ENCODE measurements around the gene STPG3. TPM values are rescaled to one million over a fixed set of nuclear protein-coding genes. Genes with fewer than 3 reads are reported as not detected.

Gene STPG3
- total and polyA plus RNA-seq, 9 of the 15 experiments (the other 6 are each of a cell fraction or from before 2014, with no cell fraction given): not detected

DNA sequence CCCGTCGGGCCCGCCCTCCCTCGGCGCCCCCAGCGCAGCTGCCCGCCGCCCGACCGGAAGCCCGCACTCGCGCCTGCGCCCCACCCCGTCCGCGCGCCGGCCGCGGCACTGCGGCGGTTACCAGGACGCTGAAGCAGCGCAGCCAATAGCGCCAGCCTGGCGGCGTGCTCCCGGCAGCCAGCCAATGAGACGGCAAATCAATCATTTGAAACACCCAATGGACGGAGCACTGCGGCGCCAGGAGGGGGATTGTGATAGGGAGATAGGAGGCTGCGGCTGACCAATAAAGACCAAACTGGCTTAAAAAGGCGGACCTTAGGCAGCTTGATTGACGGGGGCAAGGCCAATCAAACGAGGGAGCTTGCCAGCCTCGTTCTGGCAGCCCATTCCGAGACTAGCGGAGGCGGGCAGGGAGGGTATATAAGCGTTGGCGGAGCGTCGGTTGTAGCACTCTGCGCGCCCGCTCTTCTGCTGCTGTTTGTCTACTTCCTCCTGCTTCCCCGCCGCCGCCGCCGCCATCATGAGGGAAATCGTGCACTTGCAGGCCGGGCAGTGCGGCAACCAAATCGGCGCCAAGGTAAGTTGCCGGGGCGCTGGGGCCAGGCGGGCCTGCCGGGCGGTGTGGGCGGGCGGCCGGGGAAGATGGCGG, 10.1 kb upstream of the STPG3 start, which contains the start of gene TUBB4B (continued):
- TF ChIP-seq, protein P1, sequence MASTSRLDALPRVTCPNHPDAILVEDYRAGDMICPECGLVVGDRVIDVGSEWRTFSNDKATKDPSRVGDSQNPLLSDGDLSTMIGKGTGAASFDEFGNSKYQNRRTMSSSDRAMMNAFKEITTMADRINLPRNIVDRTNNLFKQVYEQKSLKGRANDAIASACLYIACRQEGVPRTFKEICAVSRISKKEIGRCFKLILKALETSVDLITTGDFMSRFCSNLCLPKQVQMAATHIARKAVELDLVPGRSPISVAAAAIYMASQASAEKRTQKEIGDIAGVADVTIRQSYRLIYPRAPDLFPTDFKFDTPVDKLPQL (IDR thresholded peaks at IDR 0.05; ENCODE audit: extremely low read depth, insufficient read length): peak; percentile 93
- peak; percentile 82; the same call in 1 of the 2 replicates for TF ChIP-seq ZBTB1 (CRISPR knock-in tag; IDR thresholded peaks at IDR 0.05; ENCODE audit: borderline replicate concordance, low read depth)
- TF ChIP-seq, protein P2, sequence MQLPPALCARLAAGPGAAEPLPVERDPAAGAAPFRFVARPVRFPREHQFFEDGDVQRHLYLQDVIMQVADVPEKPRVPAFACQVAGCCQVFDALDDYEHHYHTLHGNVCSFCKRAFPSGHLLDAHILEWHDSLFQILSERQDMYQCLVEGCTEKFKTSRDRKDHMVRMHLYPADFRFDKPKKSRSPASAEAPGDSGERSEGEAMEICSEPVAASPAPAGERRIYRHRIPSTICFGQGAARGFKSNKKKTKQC (CRISPR knock-in tag; IDR thresholded peaks at IDR 0.05): peak; percentile 79
- peak; percentile 42; the same call in 1 of the 2 replicates for TF ChIP-seq LEF1 (IDR thresholded peaks at IDR 0.05)
- no peak for TF ChIP-seq ZNF184 (CRISPR knock-in tag; IDR thresholded peaks at IDR 0.05)
- no peak for TF ChIP-seq SNRNP70 (optimal IDR thresholded peaks at IDR 0.05; ENCODE audit: low read depth, low read length)
- no peak for TF ChIP-seq ZNF77 (CRISPR knock-in tag; IDR thresholded peaks at IDR 0.05)
- TF ChIP-seq JUND (IDR thresholded peaks at IDR 0.05; ENCODE audit: borderline replicate concordance, low read depth, low read length): no peak
- TF ChIP-seq JUND (tag; IDR thresholded peaks at IDR 0.05; ENCODE audit: borderline replicate concordance, low read depth, low read length): peak; percentile 43; the same call in 1 of the 3 replicates
- no peak for TF ChIP-seq COPS2 (conservative IDR thresholded peaks at IDR 0.05)
- peak; percentile 42; the same call in 1 of the 2 replicates for TF ChIP-seq TARDBP (IDR thresholded peaks at IDR 0.05)
- TF ChIP-seq, protein P3, sequence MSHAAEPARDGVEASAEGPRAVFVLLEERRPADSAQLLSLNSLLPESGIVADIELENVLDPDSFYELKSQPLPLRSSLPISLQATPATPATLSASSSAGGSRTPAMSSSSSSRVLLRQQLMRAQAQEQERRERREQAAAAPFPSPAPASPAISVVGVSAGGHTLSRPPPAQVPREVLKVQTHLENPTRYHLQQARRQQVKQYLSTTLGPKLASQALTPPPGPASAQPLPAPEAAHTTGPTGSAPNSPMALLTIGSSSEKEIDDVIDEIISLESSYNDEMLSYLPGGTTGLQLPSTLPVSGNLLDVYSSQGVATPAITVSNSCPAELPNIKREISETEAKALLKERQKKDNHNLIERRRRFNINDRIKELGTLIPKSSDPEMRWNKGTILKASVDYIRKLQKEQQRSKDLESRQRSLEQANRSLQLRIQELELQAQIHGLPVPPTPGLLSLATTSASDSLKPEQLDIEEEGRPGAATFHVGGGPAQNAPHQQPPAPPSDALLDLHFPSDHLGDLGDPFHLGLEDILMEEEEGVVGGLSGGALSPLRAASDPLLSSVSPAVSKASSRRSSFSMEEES (CRISPR knock-in tag; IDR thresholded peaks at IDR 0.05): no peak
- TF ChIP-seq SUPT5H (IDR thresholded peaks at IDR 0.05): peak; percentile 100
- peak; percentile 56 for TF ChIP-seq SMAD4 (CRISPR knock-in tag; conservative IDR thresholded peaks at IDR 0.05)
- no peak for TF ChIP-seq ZEB2 (IDR thresholded peaks at IDR 0.05)
- TF ChIP-seq FOXM1 (IDR thresholded peaks at IDR 0.05; ENCODE audit: low read depth): peak; percentile 100
- peak; percentile 100 for TF ChIP-seq FOXM1 (CRISPR knock-in tag; IDR thresholded peaks at IDR 0.05; ENCODE audit: low read depth)
- peak; percentile 100 for TF ChIP-seq POLR2A (conservative IDR thresholded peaks at IDR 0.05)
- TF ChIP-seq, protein P4, sequence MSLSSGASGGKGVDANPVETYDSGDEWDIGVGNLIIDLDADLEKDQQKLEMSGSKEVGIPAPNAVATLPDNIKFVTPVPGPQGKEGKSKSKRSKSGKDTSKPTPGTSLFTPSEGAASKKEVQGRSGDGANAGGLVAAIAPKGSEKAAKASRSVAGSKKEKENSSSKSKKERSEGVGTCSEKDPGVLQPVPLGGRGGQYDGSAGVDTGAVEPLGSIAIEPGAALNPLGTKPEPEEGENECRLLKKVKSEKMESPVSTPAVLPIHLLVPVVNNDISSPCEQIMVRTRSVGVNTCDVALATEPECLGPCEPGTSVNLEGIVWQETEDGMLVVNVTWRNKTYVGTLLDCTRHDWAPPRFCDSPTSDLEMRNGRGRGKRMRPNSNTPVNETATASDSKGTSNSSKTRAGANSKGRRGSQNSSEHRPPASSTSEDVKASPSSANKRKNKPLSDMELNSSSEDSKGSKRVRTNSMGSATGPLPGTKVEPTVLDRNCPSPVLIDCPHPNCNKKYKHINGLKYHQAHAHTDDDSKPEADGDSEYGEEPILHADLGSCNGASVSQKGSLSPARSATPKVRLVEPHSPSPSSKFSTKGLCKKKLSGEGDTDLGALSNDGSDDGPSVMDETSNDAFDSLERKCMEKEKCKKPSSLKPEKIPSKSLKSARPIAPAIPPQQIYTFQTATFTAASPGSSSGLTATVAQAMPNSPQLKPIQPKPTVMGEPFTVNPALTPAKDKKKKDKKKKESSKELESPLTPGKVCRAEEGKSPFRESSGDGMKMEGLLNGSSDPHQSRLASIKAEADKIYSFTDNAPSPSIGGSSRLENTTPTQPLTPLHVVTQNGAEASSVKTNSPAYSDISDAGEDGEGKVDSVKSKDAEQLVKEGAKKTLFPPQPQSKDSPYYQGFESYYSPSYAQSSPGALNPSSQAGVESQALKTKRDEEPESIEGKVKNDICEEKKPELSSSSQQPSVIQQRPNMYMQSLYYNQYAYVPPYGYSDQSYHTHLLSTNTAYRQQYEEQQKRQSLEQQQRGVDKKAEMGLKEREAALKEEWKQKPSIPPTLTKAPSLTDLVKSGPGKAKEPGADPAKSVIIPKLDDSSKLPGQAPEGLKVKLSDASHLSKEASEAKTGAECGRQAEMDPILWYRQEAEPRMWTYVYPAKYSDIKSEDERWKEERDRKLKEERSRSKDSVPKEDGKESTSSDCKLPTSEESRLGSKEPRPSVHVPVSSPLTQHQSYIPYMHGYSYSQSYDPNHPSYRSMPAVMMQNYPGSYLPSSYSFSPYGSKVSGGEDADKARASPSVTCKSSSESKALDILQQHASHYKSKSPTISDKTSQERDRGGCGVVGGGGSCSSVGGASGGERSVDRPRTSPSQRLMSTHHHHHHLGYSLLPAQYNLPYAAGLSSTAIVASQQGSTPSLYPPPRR (CRISPR knock-in tag; IDR thresholded peaks at IDR 0.05; ENCODE audit: borderline replicate concordance): peak; percentile 63; the same call in 1 of the 2 replicates
- no peak for TF ChIP-seq ZNF311 (CRISPR knock-in tag; IDR thresholded peaks at IDR 0.05)
- TF ChIP-seq ERF (CRISPR knock-in tag; IDR thresholded peaks at IDR 0.05): peak; percentile 88
- TF ChIP-seq CREM (IDR thresholded peaks at IDR 0.05; ENCODE audit: low read depth): peak; percentile 71
